CD1c-positive myeloid dendritic cell (primary cell): ENCODE results near the gene ZSCAN5A.
A peak's percentile ranks its signal among the peaks of the same experiment; 100 is the strongest.
"Not testable (repeated sequence)": the region's sequence is repeated elsewhere in the genome, so short reads cannot be mapped to it uniquely, and the experiment has no call there.

Source experiments
- DNase-seq: peaks from one replicate; pipeline ENCODE4 v3.0.0-alpha.2; 2016; ENCODE audit errors: extremely low spot score

The ZSCAN5A gene

GRCh38 chr19:56314381-56315076 lies at the start of gene ZSCAN5A:
Gene ZSCAN5A (minus strand): TSS chr19:56314839. CDS start chr19:56225046, 89,793 bp downstream.
- DNase-seq = peak; percentile 98

GRCh38 chr19:56360841-56361240 lies 46.2 kb upstream of the ZSCAN5A start:
- DNase-seq = no peak

GRCh38 chr19:56356944-56357343 lies 42.3 kb upstream of the ZSCAN5A start:
- no peak for DNase-seq

- no peak for DNase-seq
These were observed 40.9 kb upstream of the ZSCAN5A start for GRCh38 chr19:56355517-56355916.

GRCh38 chr19:56351208-56351607 lies 36.6 kb upstream of the ZSCAN5A start:
- DNase-seq = no peak

GRCh38 chr19:56350416-56351045 lies 35.9 kb upstream of the ZSCAN5A start:
- peak; percentile 69 for DNase-seq

GRCh38 chr19:56348289-56348877 lies 33.7 kb upstream of the ZSCAN5A start:
- peak; percentile 12 for DNase-seq

- no peak for DNase-seq
These were observed 32.6 kb upstream of the ZSCAN5A start for GRCh38 chr19:56347163-56347778.

- no peak for DNase-seq
These were observed 27.3 kb upstream of the ZSCAN5A start for GRCh38 chr19:56341948-56342347.

GRCh38 chr19:56339031-56339430 lies 24.4 kb upstream of the ZSCAN5A start:
- not testable (repeated sequence) for DNase-seq

GRCh38 chr19:56337077-56337476 lies 22.4 kb upstream of the ZSCAN5A start:
- DNase-seq = not testable (repeated sequence)

GRCh38 chr19:56335371-56335770 lies 20.7 kb upstream of the ZSCAN5A start:
- not testable (repeated sequence) for DNase-seq

GRCh38 chr19:56333506-56333905 lies 18.9 kb upstream of the ZSCAN5A start:
- DNase-seq = peak; percentile 81

- DNase-seq = no peak
These were observed 18.1 kb upstream of the ZSCAN5A start for GRCh38 chr19:56332695-56333094.

- peak; percentile 48 for DNase-seq
These were observed 9.8 kb upstream of the ZSCAN5A start for GRCh38 chr19:56324436-56324835.

GRCh38 chr19:56321989-56322440 lies 7.4 kb upstream of the ZSCAN5A start:
- peak; percentile 64 for DNase-seq

GRCh38 chr19:56321254-56321988 lies 6.8 kb upstream of the ZSCAN5A start:
- DNase-seq = no peak

- DNase-seq = peak; percentile 56
These were observed 5.4 kb upstream of the ZSCAN5A start for GRCh38 chr19:56319991-56320390.

GRCh38 chr19:56317749-56318148 lies 3.1 kb upstream of the ZSCAN5A start:
- no peak for DNase-seq

- no peak for DNase-seq
These were observed 2.1 kb upstream of the ZSCAN5A start for GRCh38 chr19:56316728-56317127.

GRCh38 chr19:56315077-56315828 lies 614 bp upstream of the ZSCAN5A start:
- peak; percentile 98 for DNase-seq
